Gastroesophageal sphincter (tissue), 3 donors: ENCODE results near the gene ALKBH2.

Source experiments
- CTCF ChIP-seq, 4 experiments: fragments of 200-600 bp in 2 of 4; fragments of 450-650 bp in 2 of 4; sonication (generic) in 1 of 4; IDR thresholded peaks; one replicate each; pipeline ENCODE4 v1.5.1; 2017 to 2019; ENCODE audit warnings: antibody characterized with exemption in 4 of 4, mild to moderate bottlenecking in 2 of 4, moderate library complexity in 2 of 4
- EP300 ChIP-seq: sonication (generic); formaldehyde crosslinking; IDR thresholded peaks from one replicate; pipeline ENCODE4 v1.6.1; 2017; ENCODE audit warnings: antibody characterized with exemption, mild to moderate bottlenecking
- POLR2A ChIP-seq, 2 donors: fragments of 450-650 bp; IDR thresholded peaks; one replicate each; pipeline ENCODE4 v1.6.1; 2017; ENCODE audit warnings: antibody characterized with exemption in 2 of 2, mild to moderate bottlenecking in 2 of 2, moderate library complexity in 1 of 2
- POLR2AphosphoS5 ChIP-seq: sonication (generic); formaldehyde crosslinking; IDR thresholded peaks from one replicate; pipeline ENCODE4 v1.6.1; 2017; ENCODE audit warnings: antibody characterized with exemption

GRCh38 chr12:109100741-109101140, 7.5 kb upstream of the ALKBH2 start:
- TF ChIP-seq CTCF (IDR thresholded peaks at IDR 0.05): no peak
- no peak for TF ChIP-seq POLR2A (IDR thresholded peaks at IDR 0.05)
- TF ChIP-seq POLR2AphosphoS5: no peak
- no peak for TF ChIP-seq EP300
